Kidney glomerular epithelial cell (primary cell): ENCODE data around the gene PSMA6.
"Not testable (repeated sequence)": the region's sequence is repeated elsewhere in the genome, so short reads cannot be mapped to it uniquely, and the experiment has no call there.

Source experiments
- DNase-seq: peaks from one replicate; lab custom pipeline; 2025; lab: John Stamatoyannopoulos, UW

The PSMA6 gene

GRCh38 chr14:35344107-35344807, 52.1 kb downstream of the PSMA6 start:
- DNase-seq, result no peak

GRCh38 chr14:35346738-35347322, 54.6 kb downstream of the PSMA6 start:
- no peak for DNase-seq

DNA sequence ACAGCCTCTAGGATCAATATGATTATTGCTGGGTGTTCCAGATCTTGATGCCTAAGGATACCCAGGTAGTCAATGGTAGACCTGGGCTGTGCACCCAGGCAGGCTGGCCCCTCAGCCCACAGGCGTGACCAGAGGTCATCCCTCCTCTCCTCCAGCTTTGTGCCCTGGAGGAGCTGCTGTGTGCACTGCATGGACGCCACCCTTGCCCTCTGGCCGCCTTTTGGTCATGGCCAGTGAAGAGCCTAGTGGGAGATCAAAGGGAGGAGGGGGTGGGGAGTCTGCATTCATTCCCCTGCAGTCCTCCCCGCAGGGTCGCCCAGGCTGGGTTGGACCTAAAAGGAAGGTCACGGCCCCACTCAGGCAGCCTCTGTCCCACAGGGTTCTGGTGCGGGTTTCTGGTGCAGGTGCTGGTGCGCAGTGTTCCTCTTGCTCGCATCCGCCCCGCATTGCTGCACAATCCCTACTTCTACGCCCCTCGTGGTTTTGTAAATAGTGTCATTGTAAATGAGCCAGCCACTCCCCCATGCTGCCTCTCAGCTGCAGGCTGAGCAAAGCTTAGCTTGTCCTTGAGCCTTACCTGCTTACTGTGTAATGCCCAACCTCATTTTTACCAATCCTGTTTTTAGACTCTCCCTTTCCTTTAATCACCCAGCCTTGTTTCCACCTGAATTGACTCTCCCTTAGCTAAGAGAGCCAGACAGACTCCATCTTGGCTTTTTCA, 55.3 kb downstream of the PSMA6 start:
- DNase-seq, result no peak

DNA sequence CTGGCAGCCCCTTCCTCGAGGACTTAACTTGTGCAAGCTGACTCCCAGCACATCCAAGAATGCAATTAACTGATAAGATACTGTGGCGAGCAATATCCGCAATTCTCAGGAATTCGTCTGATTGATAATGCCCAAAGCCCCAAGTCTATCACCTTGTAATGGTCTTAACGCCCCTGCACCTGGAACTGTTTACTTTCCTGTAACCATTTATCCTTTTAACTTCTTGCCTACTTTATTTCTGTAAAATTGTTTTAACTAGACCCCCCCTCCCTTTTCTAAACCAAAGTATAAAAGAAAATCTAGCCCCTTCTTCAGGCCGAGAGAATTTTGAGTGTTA, 55.8 kb downstream of the PSMA6 start:
- not testable (repeated sequence) for DNase-seq

DNA sequence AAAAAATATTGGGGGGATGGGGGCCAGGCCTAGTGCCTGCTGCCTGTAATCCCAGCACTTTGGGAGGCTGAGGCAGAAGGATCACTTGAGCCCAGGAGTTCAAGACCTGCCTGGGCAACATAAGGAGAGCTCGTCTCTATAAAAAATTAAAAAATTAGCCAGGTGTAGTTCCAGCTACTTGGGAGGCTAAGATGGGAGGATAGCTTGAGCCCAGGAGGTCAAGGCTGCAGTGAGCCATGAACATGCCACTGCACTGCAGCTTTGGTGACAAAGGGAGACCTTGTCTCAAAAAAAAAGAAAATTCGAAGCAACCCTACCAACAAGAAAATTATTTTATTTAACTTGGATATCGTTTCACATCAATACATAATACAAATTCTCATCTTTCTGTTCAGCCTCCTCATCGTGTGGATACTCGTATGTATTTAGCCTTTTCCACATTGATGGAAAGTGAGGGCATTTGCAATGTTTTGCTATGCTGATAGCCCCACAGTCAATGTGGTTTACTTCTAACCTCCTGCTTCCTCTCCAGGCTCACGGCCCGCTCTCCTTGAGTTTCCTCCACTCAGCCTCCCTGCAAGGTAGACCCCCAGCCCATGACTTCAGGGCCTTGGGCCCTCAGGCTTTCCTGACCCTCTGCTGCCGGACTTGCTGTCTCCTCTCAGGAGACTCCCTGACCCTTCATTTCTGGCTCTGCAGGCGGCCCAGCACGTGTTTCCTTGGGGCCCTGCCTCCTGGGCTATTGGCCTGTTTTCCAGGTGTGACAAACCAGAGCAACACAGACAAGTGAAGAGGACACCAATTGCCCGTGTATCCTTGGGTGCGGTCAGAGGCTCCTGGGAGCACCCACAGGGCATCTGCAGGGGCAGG, 57.5 kb downstream of the PSMA6 start:
- DNase-seq, result no peak

- DNase-seq, result no peak
Measured at GRCh38 chr14:35351497-35351896, 59.3 kb downstream of the PSMA6 start.

GRCh38 chr14:35351897-35352273, 59.7 kb downstream of the PSMA6 start:
- DNase-seq, result no peak

GRCh38 chr14:35352274-35353233, 60.4 kb downstream of the PSMA6 start:
- DNase-seq, result no peak

DNA sequence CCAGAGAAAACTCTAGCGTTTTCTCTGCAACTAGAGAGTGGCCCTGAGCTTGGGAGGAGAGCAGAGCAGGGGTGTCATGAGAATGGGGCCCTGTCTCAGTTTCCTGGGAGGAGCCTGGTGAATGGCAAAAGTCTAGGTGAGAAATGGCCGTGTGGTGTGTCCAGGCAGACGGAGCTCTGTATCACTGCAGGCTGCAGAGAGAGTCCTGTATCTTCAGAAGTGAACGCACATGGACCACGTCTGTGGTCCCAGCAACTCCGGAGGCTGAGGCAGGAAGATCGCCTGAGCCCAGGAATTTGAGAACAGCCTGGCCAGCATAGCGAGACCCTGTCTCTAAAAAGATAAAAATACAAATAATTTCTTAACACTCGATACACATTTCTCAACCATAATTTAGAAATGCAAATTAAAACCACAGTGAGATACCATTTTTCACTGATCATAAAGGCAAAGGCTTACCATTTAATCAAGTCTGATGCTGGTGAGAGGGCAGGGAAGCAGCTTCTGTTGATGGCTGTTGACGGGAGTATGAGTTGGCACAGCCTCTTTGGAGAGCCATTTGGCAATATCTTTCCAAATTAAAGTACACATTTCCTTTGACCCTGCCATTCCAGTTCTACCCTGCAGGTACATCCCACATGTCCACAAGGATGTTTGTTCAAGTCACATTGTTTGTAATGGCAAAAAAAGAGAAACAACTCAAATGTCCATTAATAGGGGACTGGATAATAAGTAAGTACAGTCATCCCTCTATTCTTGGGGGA, 61.4 kb downstream of the PSMA6 start:
- DNase-seq, result no peak

- not testable (repeated sequence) for DNase-seq
Measured at GRCh38 chr14:35355235-35355634, 63.1 kb downstream of the PSMA6 start.

DNA sequence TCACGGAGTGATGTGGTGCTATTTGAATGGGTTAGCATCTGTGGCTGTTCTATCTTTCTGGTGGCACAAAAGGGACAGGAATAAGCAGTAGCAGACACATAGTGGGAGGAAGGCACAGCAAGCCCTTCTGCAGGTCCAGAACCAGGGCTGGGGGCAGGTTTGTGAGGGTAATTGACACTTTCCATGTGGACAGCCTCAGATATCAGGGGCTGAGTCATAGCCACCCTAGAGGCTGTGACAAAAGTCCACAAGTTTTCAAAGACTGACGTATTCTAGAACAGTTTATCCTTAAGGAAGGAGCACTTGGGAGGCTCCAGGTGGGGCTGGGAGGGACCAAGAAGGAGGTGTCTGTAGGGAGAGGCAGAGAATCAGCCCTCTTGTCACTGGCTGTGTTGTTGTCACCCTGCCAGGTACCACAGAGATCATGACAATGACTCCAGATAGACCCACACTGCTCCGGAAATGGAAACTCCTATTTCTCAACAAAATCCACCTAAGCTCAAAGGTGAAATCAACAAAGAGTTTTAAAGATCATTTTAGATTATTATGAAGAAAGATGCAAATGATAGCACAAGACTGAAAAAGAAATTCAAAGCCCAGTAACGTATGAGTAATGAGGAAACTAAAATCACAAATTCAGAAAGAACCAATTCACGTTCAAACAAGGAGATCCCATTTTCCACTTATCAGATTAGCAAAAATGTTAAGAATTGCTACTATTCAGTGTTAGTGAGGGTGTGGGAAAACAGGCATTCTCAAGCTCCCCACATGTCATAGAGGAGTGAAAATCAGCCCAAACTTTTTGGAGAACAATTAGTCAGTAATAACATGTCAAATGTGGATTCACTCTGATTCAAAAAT, 64.0 kb downstream of the PSMA6 start:
- no peak for DNase-seq

DNA sequence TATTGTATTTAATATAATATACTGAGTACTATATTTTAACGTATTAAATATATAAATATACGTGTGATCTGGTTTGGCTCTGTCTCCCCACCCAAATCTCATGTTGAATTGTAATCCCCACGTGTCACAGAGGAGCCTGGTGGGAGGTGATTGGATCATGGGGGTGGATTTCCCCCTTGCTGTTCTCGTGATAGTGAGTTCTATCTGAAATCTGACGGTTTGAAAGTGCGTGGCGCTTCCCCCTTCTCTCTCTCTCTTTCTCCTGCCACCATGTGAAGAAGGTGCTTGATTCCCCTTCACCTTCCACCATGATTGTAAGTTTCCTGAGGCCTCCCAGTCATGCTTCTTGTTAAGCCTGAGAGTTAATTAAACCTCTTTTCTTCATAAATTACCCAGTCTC, 67.5 kb downstream of the PSMA6 start:
- DNase-seq, result not testable (repeated sequence)

- no peak for DNase-seq
Measured at GRCh38 chr14:35361141-35361480, 68.9 kb downstream of the PSMA6 start.

- DNase-seq, result no peak
Measured at GRCh38 chr14:35362450-35362849, 70.3 kb downstream of the PSMA6 start.

DNA sequence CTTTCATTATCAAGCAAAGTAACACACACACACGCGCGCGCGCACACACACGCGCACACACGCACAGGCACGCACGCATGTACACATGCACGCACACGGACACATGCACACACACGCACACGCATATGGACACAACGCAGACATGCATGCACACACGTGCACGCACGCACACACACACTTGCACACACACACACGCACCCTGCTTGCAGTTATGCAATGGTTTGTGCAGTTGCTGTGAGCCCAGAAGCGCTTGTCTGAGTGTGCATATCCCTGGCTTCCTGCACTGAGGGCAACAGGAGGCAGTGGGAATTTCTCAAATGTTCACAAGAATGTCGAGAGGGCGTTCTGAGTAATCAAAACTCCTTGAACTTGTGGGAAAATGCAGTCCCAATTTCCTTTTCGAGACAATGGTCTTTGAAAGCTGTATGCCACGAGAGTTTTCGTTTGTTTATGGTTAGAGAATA, 70.8 kb downstream of the PSMA6 start:
- no peak for DNase-seq

GRCh38 chr14:35365130-35366055, 73.2 kb downstream of the PSMA6 start:
- DNase-seq, result peak; percentile 73

- DNase-seq, result no peak
Measured at GRCh38 chr14:35366056-35366451, 73.9 kb downstream of the PSMA6 start.

DNA sequence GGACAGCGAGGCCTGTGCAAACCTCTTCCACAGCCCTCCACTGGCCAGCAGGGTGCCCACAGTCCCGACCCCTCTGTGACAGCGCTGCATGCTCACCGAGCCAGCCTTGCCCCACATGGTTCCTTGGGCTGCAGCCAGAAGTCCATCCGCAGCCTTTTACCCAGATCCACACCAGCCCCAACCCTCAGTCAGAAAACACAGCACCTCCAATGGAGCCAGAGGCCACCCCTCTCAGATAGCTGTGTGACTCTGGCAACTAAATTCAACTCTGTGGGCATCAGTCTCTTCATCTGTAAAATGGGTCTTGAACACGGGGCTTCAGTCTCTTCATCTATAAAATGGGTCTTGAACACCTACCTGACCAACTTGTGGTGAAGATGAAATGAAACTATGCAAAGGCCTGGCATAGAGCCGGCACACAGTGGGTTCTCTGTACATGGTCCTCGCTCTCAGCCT, 74.4 kb downstream of the PSMA6 start:
- DNase-seq, result no peak

- DNase-seq, result no peak
Measured at GRCh38 chr14:35367056-35367372, 74.8 kb downstream of the PSMA6 start.
